WTC11 (cell line): ENCODE results near the gene HCRTR1. TPM values are rescaled to one million over a fixed set of nuclear protein-coding genes. Genes with fewer than 3 reads are reported as not detected.

Experiments used
- ATAC-seq: fragments of 200-7000 bp; cut with Tn5 transposase; 2 replicates; pipeline ENCODE4 v1.10.0; 2021; ENCODE audit warnings: mild to moderate bottlenecking, moderate library complexity
- CTCF ChIA-PET: fragments of 300-600 bp; sonication (Branson Sonifier 250); formaldehyde crosslinking; loops from one replicate; lab custom pipeline; 2021; ENCODE audit warnings: antibody characterized with exemption; lab: Charles Lee
- POLR2A ChIA-PET: fragments of 350-600 bp; sonication (Branson Sonifier 250); formaldehyde crosslinking; loops from one replicate; lab custom pipeline; 2021; ENCODE audit warnings: antibody characterized with exemption; lab: Charles Lee
- DNase-seq: peaks from one replicate; pipeline ENCODE4 v3.0.0; 2021; ENCODE audit warnings: low spot score
- H3K27ac Mint-ChIP-seq: 2 replicates; pipeline ENCODE4 v1.8.0; 2021; ENCODE audit warnings: mixed read lengths
- H3K27me3 Mint-ChIP-seq: 2 replicates; pipeline ENCODE4 v1.8.0; 2021; ENCODE audit warnings: low read depth, mild to moderate bottlenecking, moderate library complexity, mixed read lengths
- H3K36me3 Mint-ChIP-seq: 2 replicates; pipeline ENCODE4 v1.8.0; 2021; ENCODE audit warnings: mixed read lengths
- H3K4me1 Mint-ChIP-seq: 2 replicates; pipeline ENCODE4 v1.8.0; 2022; ENCODE audit warnings: mixed read lengths
- H3K4me3 Mint-ChIP-seq: 2 replicates; pipeline ENCODE4 v1.8.0; 2021; ENCODE audit warnings: mild to moderate bottlenecking, moderate library complexity, mixed read lengths
- H3K9me3 Mint-ChIP-seq: 2 replicates; pipeline ENCODE4 v1.8.0; 2021; ENCODE audit warnings: mixed read lengths
- CBFB ChIP-seq: sonication (generic); formaldehyde crosslinking; IDR thresholded peaks from 2 replicates; pipeline ENCODE4 v1.8.1; 2022; ENCODE audit warnings: mild to moderate bottlenecking, low read depth, missing genetic modification reagents
- FOXK1 ChIP-seq: sonication (generic); formaldehyde crosslinking; IDR thresholded peaks from 2 replicates; pipeline ENCODE4 v1.8.0; 2022; ENCODE audit warnings: mild to moderate bottlenecking, moderate library complexity, missing genetic modification reagents
- HMGA2 ChIP-seq: fragments of 250-450 bp; sonication (Bioruptor Pico); IDR thresholded peaks from 2 replicates; pipeline ENCODE4 v1.4.0; 2021; ENCODE audit warnings: mild to moderate bottlenecking, moderate library complexity
- IRF2 ChIP-seq: sonication (generic); formaldehyde crosslinking; IDR thresholded peaks from 2 replicates; pipeline ENCODE4 v1.8.0; 2022; ENCODE audit warnings: low read depth, missing genetic modification reagents, borderline replicate concordance
- JAZF1 ChIP-seq: fragments of 250-450 bp; sonication (Bioruptor Pico); IDR thresholded peaks from 2 replicates; pipeline ENCODE4 v1.9.0; 2021; ENCODE audit warnings: moderate library complexity, mild to moderate bottlenecking, inconsistent platforms
- NR2C2 ChIP-seq: sonication (generic); formaldehyde crosslinking; IDR thresholded peaks from 2 replicates; pipeline ENCODE4 v1.8.0; 2022; ENCODE audit warnings: mild to moderate bottlenecking, missing genetic modification reagents
- NR3C1 ChIP-seq: sonication (generic); formaldehyde crosslinking; conservative IDR thresholded peaks from 2 replicates; pipeline ENCODE4 v1.8.1; 2023; ENCODE audit warnings: low read depth, mild to moderate bottlenecking, missing genetic modification reagents
- RORB ChIP-seq: fragments of 250-450 bp; sonication (Bioruptor Pico); IDR thresholded peaks from 2 replicates; pipeline ENCODE4 v1.9.0; 2021; ENCODE audit warnings: mild to moderate bottlenecking
- SMAD4 ChIP-seq: sonication (generic); formaldehyde crosslinking; IDR thresholded peaks from 2 replicates; pipeline ENCODE4 v1.8.0; 2022; ENCODE audit warnings: mild to moderate bottlenecking, missing genetic modification reagents
- TEAD1 ChIP-seq: sonication (generic); formaldehyde crosslinking; IDR thresholded peaks from 2 replicates; pipeline ENCODE4 v1.8.0; 2022; ENCODE audit warnings: mild to moderate bottlenecking, missing genetic modification reagents
- TP53 ChIP-seq: sonication (generic); formaldehyde crosslinking; IDR thresholded peaks from 2 replicates; pipeline ENCODE4 v1.8.1; 2023; ENCODE audit warnings: mild to moderate bottlenecking, missing genetic modification reagents
- ZNF138 ChIP-seq: sonication (generic); formaldehyde crosslinking; conservative IDR thresholded peaks from 2 replicates; pipeline ENCODE4 v1.8.1; 2022; ENCODE audit warnings: mild to moderate bottlenecking, moderate library complexity, missing genetic modification reagents
- ZNF317 ChIP-seq: sonication (generic); formaldehyde crosslinking; IDR thresholded peaks from 2 replicates; pipeline ENCODE4 v1.8.1; 2023; ENCODE audit warnings: low read depth, mild to moderate bottlenecking, moderate library complexity, missing genetic modification reagents, borderline replicate concordance
- total RNA-seq: library from RNA; stranded (reverse); gene quantifications from 3 replicates; pipeline ENCODE4 v1.2.3, GENCODE V29; 2021
- TF ChIP-seq, protein P1 (sequence below): fragments of 200-600 bp; IDR thresholded peaks from 2 replicates; pipeline ENCODE4 v1.8.0; 2022; ENCODE audit warnings: antibody characterized with exemption
- TF ChIP-seq, protein P2 (sequence below): sonication (generic); formaldehyde crosslinking; IDR thresholded peaks from 2 replicates; pipeline ENCODE4 v1.8.1; 2023; ENCODE audit warnings: mild to moderate bottlenecking, moderate library complexity, missing genetic modification reagents
- TF ChIP-seq, protein P3 (sequence below): sonication (generic); formaldehyde crosslinking; conservative IDR thresholded peaks from 2 replicates; pipeline ENCODE4 v1.8.1; 2023; ENCODE audit warnings: mild to moderate bottlenecking, low read depth, missing genetic modification reagents, moderate library complexity
- TF ChIP-seq, protein P4 (sequence below): sonication (generic); formaldehyde crosslinking; IDR thresholded peaks from 2 replicates; pipeline ENCODE4 v1.8.1; 2022; ENCODE audit warnings: low read depth, missing genetic modification reagents, borderline replicate concordance
- TF ChIP-seq, protein P5 (sequence below): fragments of 250-450 bp; sonication (Bioruptor Pico); IDR thresholded peaks from 2 replicates; pipeline ENCODE4 v1.8.0; 2021; ENCODE audit warnings: mild to moderate bottlenecking
- TF ChIP-seq, protein P6 (sequence below): sonication (generic); formaldehyde crosslinking; IDR thresholded peaks from 2 replicates; pipeline ENCODE4 v1.8.0; 2023; ENCODE audit warnings: missing genetic modification reagents
- TF ChIP-seq, protein P7 (sequence below): fragments of 250-450 bp; sonication (Bioruptor Pico); IDR thresholded peaks from 2 replicates; pipeline ENCODE4 v1.9.0; 2021; ENCODE audit warnings: mild to moderate bottlenecking

Gene HCRTR1
- total RNA-seq, 1 experiment from 2014 or later, result 0.13 TPM

DNA sequence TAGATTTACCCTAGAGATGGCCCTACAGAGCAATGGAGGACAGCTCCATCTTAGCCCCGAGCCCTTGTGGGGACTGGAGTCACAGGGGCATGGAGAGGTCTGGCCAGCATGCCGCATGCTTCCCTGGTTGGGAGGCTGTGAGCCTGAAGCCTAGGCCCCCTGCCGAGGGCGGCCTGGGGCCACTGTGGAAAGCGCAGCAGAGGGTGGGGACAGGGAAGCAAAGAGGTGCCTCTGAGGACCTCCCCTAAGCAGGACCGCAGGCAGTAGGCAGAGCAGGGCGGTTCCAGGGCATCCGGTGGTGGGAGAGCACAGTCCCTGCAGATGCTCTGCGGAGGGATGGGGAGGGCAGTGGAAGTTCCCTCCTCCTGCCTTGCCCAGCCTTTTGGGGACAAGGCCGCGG, 53.7 kb downstream of the HCRTR1 start (continued):
- TF ChIP-seq, protein P1, sequence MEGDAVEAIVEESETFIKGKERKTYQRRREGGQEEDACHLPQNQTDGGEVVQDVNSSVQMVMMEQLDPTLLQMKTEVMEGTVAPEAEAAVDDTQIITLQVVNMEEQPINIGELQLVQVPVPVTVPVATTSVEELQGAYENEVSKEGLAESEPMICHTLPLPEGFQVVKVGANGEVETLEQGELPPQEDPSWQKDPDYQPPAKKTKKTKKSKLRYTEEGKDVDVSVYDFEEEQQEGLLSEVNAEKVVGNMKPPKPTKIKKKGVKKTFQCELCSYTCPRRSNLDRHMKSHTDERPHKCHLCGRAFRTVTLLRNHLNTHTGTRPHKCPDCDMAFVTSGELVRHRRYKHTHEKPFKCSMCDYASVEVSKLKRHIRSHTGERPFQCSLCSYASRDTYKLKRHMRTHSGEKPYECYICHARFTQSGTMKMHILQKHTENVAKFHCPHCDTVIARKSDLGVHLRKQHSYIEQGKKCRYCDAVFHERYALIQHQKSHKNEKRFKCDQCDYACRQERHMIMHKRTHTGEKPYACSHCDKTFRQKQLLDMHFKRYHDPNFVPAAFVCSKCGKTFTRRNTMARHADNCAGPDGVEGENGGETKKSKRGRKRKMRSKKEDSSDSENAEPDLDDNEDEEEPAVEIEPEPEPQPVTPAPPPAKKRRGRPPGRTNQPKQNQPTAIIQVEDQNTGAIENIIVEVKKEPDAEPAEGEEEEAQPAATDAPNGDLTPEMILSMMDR, result no peak
- TF ChIP-seq, protein P2, sequence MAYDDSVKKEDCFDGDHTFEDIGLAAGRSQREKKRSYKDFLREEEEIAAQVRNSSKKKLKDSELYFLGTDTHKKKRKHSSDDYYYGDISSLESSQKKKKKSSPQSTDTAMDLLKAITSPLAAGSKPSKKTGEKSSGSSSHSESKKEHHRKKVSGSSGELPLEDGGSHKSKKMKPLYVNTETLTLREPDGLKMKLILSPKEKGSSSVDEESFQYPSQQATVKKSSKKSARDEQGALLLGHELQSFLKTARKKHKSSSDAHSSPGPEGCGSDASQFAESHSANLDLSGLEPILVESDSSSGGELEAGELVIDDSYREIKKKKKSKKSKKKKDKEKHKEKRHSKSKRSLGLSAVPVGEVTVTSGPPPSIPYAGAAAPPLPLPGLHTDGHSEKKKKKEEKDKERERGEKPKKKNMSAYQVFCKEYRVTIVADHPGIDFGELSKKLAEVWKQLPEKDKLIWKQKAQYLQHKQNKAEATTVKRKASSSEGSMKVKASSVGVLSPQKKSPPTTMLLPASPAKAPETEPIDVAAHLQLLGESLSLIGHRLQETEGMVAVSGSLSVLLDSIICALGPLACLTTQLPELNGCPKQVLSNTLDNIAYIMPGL (CRISPR knock-in tag), result no peak

DNA sequence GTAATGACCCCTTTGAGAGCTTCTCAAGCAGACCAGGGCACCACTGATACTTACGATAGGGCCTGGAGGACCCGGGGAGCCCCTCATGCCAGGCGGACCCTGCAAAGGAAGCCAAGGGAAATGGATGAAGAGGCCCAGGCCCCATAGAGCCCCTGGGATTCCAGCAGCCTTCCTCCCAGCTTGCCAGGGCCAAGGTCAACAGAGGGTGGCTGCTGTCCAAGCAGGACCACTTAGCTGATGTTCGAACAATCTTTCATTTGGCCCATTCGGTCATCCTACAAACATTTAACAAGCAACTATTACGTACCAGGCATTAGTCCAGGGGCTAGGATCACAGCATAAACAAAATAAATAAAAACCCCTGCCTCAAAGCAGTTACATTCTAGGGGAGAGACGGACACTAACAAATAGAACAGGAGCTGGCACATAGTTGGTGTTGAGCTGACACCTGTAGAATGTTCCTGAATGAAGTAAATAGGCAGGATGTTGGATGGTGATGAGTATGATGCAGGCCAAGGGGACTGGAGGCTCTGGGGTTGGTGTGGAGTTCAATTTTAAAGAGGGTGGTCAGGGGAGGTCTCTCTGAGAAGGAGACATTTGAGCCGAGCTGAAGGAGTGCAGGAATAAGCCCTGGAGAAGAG, 54.2 kb downstream of the HCRTR1 start:
- ATAC-seq, result no peak
- ChIA-PET CTCF (interaction anchor here (0.6 to 4.1 kb wide), 4 partner anchors 32 to 118 kb away, joined by 5 to 46 read pairs (median 6); partner anchors contain the start of gene COL16A1), POLR2A (interaction anchor here (0.5 kb wide), 1 partner anchor 486 kb away, joined by 3 read pairs; no protein-coding TSS in a partner anchor)
- no peaks in the 10 kb centered on the region for H3K36me3 Mint-ChIP-seq
- no peak for DNase-seq
- H3K9me3 Mint-ChIP-seq, result no peaks in the 10 kb centered on the region
- no peaks in the 10 kb centered on the region for H3K27me3 Mint-ChIP-seq
- peaks cover 17% of the 10 kb centered on the region for H3K4me1 Mint-ChIP-seq
- no peak overlapping the region for H3K4me3 Mint-ChIP-seq
- no peak overlapping the region; the same call in 1 of the 2 replicates for H3K27ac Mint-ChIP-seq
- TF ChIP-seq RORB (CRISPR knock-in tag), result no peak

DNA sequence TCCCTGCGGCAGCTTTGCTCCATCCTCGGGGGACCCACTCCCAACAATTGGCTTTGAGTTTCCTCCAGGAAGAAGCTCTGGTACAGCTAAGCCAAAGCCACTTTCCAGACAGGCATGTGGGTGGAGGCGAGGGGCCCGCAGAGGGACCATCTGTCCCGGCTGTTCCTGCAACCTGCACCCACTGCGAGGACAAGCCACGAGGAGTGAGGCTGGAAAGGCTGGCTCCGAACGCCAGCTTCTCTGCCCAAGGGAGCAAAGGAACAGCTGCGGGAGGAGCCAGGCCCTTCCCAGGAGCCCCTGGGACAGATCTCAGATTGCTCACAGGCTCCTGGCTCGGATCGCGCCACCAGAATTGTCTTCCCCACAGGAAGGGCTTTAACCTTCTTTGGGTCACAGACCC, 55.5 kb downstream of the HCRTR1 start:
- POLR2A ChIA-PET, result no interaction called here
- no peak for TF ChIP-seq ZNF138
- TF ChIP-seq FOXK1 (CRISPR knock-in tag), result no peak
- no peak for TF ChIP-seq SMAD4 (CRISPR knock-in tag)
- TF ChIP-seq, protein P3, sequence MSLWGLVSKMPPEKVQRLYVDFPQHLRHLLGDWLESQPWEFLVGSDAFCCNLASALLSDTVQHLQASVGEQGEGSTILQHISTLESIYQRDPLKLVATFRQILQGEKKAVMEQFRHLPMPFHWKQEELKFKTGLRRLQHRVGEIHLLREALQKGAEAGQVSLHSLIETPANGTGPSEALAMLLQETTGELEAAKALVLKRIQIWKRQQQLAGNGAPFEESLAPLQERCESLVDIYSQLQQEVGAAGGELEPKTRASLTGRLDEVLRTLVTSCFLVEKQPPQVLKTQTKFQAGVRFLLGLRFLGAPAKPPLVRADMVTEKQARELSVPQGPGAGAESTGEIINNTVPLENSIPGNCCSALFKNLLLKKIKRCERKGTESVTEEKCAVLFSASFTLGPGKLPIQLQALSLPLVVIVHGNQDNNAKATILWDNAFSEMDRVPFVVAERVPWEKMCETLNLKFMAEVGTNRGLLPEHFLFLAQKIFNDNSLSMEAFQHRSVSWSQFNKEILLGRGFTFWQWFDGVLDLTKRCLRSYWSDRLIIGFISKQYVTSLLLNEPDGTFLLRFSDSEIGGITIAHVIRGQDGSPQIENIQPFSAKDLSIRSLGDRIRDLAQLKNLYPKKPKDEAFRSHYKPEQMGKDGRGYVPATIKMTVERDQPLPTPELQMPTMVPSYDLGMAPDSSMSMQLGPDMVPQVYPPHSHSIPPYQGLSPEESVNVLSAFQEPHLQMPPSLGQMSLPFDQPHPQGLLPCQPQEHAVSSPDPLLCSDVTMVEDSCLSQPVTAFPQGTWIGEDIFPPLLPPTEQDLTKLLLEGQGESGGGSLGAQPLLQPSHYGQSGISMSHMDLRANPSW, result no peak
- TF ChIP-seq NR2C2, result no peak
- no peak for TF ChIP-seq ZNF317 (CRISPR knock-in tag)
- no peak for TF ChIP-seq TP53 (CRISPR knock-in tag)
- TF ChIP-seq, protein P4, sequence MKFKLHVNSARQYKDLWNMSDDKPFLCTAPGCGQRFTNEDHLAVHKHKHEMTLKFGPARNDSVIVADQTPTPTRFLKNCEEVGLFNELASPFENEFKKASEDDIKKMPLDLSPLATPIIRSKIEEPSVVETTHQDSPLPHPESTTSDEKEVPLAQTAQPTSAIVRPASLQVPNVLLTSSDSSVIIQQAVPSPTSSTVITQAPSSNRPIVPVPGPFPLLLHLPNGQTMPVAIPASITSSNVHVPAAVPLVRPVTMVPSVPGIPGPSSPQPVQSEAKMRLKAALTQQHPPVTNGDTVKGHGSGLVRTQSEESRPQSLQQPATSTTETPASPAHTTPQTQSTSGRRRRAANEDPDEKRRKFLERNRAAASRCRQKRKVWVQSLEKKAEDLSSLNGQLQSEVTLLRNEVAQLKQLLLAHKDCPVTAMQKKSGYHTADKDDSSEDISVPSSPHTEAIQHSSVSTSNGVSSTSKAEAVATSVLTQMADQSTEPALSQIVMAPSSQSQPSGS (CRISPR knock-in tag), result no peak
- TF ChIP-seq, protein P5, sequence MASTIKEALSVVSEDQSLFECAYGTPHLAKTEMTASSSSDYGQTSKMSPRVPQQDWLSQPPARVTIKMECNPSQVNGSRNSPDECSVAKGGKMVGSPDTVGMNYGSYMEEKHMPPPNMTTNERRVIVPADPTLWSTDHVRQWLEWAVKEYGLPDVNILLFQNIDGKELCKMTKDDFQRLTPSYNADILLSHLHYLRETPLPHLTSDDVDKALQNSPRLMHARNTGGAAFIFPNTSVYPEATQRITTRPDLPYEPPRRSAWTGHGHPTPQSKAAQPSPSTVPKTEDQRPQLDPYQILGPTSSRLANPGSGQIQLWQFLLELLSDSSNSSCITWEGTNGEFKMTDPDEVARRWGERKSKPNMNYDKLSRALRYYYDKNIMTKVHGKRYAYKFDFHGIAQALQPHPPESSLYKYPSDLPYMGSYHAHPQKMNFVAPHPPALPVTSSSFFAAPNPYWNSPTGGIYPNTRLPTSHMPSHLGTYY (CRISPR knock-in tag), result no peak
- no peak for TF ChIP-seq JAZF1
- no peak for TF ChIP-seq NR3C1 (CRISPR knock-in tag)
- no peak for TF ChIP-seq HMGA2 (CRISPR knock-in tag)
- TF ChIP-seq IRF2, result no peak
- TF ChIP-seq, protein P6, sequence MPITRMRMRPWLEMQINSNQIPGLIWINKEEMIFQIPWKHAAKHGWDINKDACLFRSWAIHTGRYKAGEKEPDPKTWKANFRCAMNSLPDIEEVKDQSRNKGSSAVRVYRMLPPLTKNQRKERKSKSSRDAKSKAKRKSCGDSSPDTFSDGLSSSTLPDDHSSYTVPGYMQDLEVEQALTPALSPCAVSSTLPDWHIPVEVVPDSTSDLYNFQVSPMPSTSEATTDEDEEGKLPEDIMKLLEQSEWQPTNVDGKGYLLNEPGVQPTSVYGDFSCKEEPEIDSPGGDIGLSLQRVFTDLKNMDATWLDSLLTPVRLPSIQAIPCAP (CRISPR knock-in tag), result no peak
- no peak for TF ChIP-seq CBFB (CRISPR knock-in tag)
- TF ChIP-seq, protein P7, sequence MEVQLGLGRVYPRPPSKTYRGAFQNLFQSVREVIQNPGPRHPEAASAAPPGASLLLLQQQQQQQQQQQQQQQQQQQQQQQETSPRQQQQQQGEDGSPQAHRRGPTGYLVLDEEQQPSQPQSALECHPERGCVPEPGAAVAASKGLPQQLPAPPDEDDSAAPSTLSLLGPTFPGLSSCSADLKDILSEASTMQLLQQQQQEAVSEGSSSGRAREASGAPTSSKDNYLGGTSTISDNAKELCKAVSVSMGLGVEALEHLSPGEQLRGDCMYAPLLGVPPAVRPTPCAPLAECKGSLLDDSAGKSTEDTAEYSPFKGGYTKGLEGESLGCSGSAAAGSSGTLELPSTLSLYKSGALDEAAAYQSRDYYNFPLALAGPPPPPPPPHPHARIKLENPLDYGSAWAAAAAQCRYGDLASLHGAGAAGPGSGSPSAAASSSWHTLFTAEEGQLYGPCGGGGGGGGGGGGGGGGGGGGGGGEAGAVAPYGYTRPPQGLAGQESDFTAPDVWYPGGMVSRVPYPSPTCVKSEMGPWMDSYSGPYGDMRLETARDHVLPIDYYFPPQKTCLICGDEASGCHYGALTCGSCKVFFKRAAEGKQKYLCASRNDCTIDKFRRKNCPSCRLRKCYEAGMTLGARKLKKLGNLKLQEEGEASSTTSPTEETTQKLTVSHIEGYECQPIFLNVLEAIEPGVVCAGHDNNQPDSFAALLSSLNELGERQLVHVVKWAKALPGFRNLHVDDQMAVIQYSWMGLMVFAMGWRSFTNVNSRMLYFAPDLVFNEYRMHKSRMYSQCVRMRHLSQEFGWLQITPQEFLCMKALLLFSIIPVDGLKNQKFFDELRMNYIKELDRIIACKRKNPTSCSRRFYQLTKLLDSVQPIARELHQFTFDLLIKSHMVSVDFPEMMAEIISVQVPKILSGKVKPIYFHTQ (CRISPR knock-in tag), result no peak
- TF ChIP-seq TEAD1 (CRISPR knock-in tag), result no peak

More for the DNA sequence above, 55.5 kb downstream of the HCRTR1 start:
- no peaks in the 10 kb centered on the region for H3K9me3 Mint-ChIP-seq
- no peak; the same call in 1 of the 2 replicates for ATAC-seq
- H3K36me3 Mint-ChIP-seq, result no peaks in the 10 kb centered on the region
- no peak overlapping the region for H3K4me3 Mint-ChIP-seq
- DNase-seq, result no peak
- H3K27ac Mint-ChIP-seq, result no peak overlapping the region
- CTCF ChIA-PET, result interaction anchor here (0.6 to 4.1 kb wide), 6 partner anchors 9 to 291 kb away, joined by 3 to 46 read pairs (median 4); no protein-coding TSS in a partner anchor
- no peaks in the 10 kb centered on the region for H3K27me3 Mint-ChIP-seq
- peaks cover 16% of the 10 kb centered on the region for H3K4me1 Mint-ChIP-seq
